Cardiac fibroblast (primary cell): ENCODE measurements around the gene NEURL1.
A peak's percentile ranks its signal among the peaks of the same experiment; 100 is the strongest.

Experiments
- DNase-seq, 2 donors: peaks; one replicate each; pipeline versions ENCODE4 v3.0.0 to v3.0.0-alpha.2; 2010; ENCODE audit warnings: low read depth in 2 of 2
- H3K4me3 ChIP-seq, 2 donors: replicated peaks in 1 of 2; 1 replicate in 1 of 2; 2 replicates in 1 of 2; pipeline ENCODE4 v1.5.1; 2011; ENCODE audit warnings: low read depth in 2 of 2, low read length in 2 of 2, mild to moderate bottlenecking in 2 of 2, moderate library complexity in 1 of 2
- TF ChIP-seq, protein P1 (sequence below): IDR thresholded peaks from one replicate; pipeline ENCODE4 v1.5.1; 2011; ENCODE audit warnings: low read depth, mild to moderate bottlenecking, low read length, inconsistent platforms

NEURL1 gene

GRCh38 chr10:103552856-103553742 lies 59.6 kb downstream of the NEURL1 start:
- no peak overlapping the region for H3K4me3 ChIP-seq
- TF ChIP-seq, protein P1, sequence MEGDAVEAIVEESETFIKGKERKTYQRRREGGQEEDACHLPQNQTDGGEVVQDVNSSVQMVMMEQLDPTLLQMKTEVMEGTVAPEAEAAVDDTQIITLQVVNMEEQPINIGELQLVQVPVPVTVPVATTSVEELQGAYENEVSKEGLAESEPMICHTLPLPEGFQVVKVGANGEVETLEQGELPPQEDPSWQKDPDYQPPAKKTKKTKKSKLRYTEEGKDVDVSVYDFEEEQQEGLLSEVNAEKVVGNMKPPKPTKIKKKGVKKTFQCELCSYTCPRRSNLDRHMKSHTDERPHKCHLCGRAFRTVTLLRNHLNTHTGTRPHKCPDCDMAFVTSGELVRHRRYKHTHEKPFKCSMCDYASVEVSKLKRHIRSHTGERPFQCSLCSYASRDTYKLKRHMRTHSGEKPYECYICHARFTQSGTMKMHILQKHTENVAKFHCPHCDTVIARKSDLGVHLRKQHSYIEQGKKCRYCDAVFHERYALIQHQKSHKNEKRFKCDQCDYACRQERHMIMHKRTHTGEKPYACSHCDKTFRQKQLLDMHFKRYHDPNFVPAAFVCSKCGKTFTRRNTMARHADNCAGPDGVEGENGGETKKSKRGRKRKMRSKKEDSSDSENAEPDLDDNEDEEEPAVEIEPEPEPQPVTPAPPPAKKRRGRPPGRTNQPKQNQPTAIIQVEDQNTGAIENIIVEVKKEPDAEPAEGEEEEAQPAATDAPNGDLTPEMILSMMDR: no peak
- DNase-seq: no peak

DNA sequence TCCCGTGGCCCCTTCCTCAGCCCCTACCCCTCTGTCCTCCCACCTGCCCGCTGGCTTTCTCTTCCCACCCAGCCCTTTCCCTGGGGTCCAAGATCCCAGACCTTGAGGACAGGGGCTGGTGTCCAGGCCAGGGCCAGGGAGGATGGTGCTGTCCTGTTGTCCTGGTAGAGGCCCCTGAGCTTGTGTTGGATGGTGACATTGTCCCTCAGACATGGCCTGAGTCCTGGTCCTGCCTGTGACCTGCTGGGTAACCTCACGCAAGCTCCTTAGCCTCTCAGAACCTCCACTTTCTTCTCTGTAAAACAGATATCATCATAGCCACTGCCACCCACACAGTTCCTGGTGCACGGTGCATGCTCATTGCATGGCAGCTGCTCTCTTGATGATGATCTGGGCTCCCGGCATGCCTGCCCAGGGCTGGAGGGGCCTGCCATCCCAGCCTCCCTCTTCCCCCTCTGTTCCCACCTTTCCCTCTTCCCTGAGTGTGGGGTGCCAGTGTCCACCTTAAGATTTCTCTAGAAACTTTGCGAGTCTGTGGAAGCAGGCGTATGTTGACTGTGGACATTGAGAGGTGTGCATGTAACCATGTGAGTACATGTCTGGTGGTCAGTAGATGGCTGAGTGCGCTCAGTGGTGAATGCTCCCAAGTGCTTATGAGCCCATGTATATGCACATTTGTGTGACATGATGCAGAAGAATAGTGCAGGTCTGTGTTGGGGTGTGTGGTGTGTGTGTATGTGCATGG lies 60.4 kb downstream of the NEURL1 start:
- DNase-seq: no peak
- no peak overlapping the region for H3K4me3 ChIP-seq
- TF ChIP-seq, protein P1: no peak

GRCh38 chr10:103554488-103555324 lies 61.2 kb downstream of the NEURL1 start:
- peak overlapping the region in 1 of 2 donors; percentile 28 for H3K4me3 ChIP-seq
- TF ChIP-seq, protein P1: no peak
- DNase-seq: peak; percentile 35 to 64

- peak overlapping the region in 1 of 2 donors; percentile 28 for H3K4me3 ChIP-seq
- DNase-seq: no peak
- TF ChIP-seq, protein P1: no peak
Observed at GRCh38 chr10:103555325-103555649, 61.8 kb downstream of the NEURL1 start.

DNA sequence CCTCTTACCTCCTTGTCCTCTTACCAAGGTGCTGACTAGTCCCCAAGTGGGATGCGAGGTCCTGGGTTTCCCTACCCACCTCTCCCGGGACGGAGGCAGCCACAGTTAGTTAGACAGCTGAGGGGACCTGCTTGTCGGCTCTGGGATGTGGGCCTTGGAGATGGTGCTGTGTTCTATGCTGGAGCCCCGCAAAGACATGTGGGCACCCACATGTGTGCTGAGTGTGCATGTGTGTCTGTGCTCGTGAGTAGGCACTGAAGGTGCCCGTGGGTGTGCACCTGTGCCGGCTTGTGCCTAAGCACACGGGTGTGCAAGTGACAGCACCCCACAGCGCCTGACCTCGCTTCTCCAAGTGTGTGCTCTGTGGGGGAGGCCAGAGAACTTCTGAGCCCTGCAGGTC lies 62.2 kb downstream of the NEURL1 start:
- peak overlapping the region in 1 of 2 donors; percentile 28 for H3K4me3 ChIP-seq

DNA sequence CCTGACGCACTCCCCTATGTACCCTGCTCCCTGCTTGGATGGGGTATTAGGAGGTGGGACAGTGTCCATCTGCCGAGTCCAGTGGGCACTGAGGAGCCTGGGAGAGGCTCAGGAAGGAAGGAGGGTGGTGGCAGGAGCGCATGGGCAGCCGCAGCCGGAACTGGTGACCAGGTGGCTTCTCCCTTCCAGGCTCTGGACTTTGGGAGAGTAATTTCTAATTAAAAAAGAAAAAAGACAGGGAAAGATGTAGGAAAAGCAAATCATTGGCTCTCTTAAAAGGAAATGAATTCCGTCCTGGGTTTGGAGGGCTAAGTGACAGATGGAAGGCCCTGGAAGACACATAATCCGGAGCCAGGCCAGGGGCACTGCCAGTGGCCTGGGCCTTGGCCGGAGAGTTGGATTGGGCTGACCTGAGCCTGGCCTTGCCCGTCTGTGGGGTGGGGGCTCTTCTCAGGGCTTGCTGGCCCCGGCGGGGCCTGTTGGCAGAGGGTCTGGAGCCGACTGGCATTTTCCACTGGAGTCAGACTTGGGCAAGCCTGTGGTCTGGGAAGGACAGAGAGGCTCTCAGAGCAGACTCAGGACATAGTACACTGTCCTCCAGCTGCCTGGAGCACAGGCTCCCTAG lies 63.0 kb downstream of the NEURL1 start:
- no peak for DNase-seq
- TF ChIP-seq, protein P1: no peak

More for the DNA sequence above, 62.2 kb downstream of the NEURL1 start:
- no peak for DNase-seq
- TF ChIP-seq, protein P1: no peak

More for the DNA sequence above, 63.0 kb downstream of the NEURL1 start:
- H3K4me3 ChIP-seq: no peak overlapping the region
